Measurements from ENCODE around the gene CDC73.
"Not testable (repeated sequence)": the region's sequence is repeated elsewhere in the genome, so short reads cannot be mapped to it uniquely, and the experiment has no call there.

The CDC73 gene

GRCh38 chr1:193237381-193237978 lies 115.6 kb downstream of the CDC73 start:
- no peak for DNase-seq

- no peak for DNase-seq
These were observed 118.8 kb downstream of the CDC73 start for GRCh38 chr1:193240609-193241008.

- no peak for DNase-seq
These were observed 119.4 kb downstream of the CDC73 start for GRCh38 chr1:193241132-193241827.

GRCh38 chr1:193242000-193242399 lies 120.2 kb downstream of the CDC73 start:
- DNase-seq: no peak

- DNase-seq: no peak
These were observed 127.4 kb downstream of the CDC73 start for GRCh38 chr1:193249187-193249586.

GRCh38 chr1:193251950-193252349 lies 130.1 kb downstream of the CDC73 start:
- DNase-seq: no peak

- DNase-seq: peak; percentile 69
These were observed 134.2 kb downstream of the CDC73 start for GRCh38 chr1:193256019-193256418.

GRCh38 chr1:193259636-193260035 lies 137.8 kb downstream of the CDC73 start:
- DNase-seq: no peak

GRCh38 chr1:193260056-193260745 lies 138.4 kb downstream of the CDC73 start:
- no peak for DNase-seq

GRCh38 chr1:193260896-193261295 lies 139.1 kb downstream of the CDC73 start:
- DNase-seq: no peak

GRCh38 chr1:193262661-193263060 lies 140.8 kb downstream of the CDC73 start:
- DNase-seq: no peak

GRCh38 chr1:193264313-193265065 lies 142.7 kb downstream of the CDC73 start:
- no peak for DNase-seq

- DNase-seq: no peak
These were observed 143.9 kb downstream of the CDC73 start for GRCh38 chr1:193265716-193266115.

- not testable (repeated sequence) for DNase-seq
These were observed 145.0 kb downstream of the CDC73 start for GRCh38 chr1:193266794-193267193.

GRCh38 chr1:193270996-193271395 lies 149.2 kb downstream of the CDC73 start:
- DNase-seq: no peak

- DNase-seq: no peak
These were observed 153.9 kb downstream of the CDC73 start for GRCh38 chr1:193275773-193276172.

GRCh38 chr1:193278968-193279367 lies 157.1 kb downstream of the CDC73 start:
- no peak for DNase-seq

- no peak for DNase-seq
These were observed 160.1 kb downstream of the CDC73 start for GRCh38 chr1:193281894-193282293.

- no peak for DNase-seq
These were observed 161.2 kb downstream of the CDC73 start for GRCh38 chr1:193283016-193283415.

GRCh38 chr1:193284219-193284618 lies 162.4 kb downstream of the CDC73 start:
- no peak for DNase-seq

- no peak for DNase-seq
These were observed 163.8 kb downstream of the CDC73 start for GRCh38 chr1:193285641-193286040.

- not testable (repeated sequence) for DNase-seq
These were observed 166.8 kb downstream of the CDC73 start for GRCh38 chr1:193288548-193289080.

GRCh38 chr1:193293726-193294125 lies 171.9 kb downstream of the CDC73 start:
- DNase-seq: no peak
